Measurements from ENCODE around the gene GAB4.
"Not testable (repeated sequence)": the region's sequence is repeated elsewhere in the genome, so short reads cannot be mapped to it uniquely, and the experiment has no call there.

Gene GAB4, protein sequence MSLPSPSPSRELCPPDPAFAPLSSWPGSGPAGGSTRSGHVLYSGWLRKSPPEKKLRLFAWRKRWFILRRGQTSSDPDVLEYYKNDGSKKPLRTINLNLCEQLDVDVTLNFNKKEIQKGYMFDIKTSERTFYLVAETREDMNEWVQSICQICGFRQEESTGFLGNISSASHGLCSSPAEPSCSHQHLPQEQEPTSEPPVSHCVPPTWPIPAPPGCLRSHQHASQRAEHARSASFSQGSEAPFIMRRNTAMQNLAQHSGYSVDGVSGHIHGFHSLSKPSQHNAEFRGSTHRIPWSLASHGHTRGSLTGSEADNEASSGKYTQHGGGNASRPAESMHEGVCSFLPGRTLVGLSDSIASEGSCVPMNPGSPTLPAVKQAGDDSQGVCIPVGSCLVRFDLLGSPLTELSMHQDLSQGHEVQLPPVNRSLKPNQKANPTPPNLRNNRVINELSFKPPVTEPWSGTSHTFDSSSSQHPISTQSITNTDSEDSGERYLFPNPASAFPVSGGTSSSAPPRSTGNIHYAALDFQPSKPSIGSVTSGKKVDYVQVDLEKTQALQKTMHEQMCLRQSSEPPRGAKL

DNA sequence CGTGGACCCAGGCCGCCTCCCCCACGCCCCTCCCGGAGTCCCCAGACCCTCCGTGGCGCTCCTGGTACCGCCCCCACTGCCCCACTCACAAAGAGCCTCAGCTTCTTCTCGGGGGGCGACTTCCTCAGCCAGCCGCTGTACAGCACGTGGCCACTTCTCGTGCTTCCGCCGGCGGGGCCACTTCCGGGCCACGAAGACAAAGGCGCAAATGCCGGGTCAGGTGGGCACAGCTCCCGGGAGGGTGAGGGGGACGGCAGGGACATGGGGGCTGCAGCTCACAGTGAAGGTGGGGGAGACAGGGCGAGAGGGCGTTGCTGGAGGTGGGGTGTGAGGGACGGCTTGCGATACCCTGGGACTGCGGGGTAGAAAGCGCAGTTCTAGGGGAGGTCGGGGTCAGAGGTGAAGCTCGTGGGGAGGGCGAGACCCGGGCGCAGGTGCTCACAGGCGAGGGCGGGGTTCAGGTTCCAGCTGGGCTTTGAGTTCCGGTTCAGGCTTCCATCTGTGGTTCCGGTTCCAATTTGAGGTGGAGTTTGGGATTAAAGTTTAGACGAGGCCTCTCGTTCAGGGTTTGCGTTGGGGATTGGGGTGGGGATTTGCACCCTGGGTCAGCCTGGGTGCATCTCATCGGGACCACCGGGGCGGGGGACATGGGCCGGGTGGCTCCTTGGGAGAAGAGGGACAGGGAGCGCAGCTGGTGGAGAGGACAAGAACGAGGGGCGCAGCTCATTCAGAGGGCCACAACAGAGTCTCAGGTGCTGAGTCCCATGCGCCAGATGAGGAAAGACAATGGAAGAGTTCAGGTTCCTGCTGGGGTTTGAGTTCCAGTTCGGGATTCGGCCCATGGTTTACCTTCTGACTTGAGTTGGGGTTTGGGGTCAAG lies at the start of gene GAB4:
TSS of gene GAB4 (minus strand) at position 371 of the 880 bp plus-strand sequence. CDS start at position 263, 108 bp downstream.
- Mint-ChIP-seq H3K4me3 (no peak within 1 kb of the TSS), H3K9me3 (peaks cover 13% of the 10 kb centered on the region), H3K4me1 (no peaks in the 10 kb centered on the region), H3K27me3 (peaks cover 91% of the 10 kb centered on the region), H3K36me3 (ENCODE audit: insufficient read depth) (no peaks in the 10 kb centered on the region), H3K27ac (ENCODE audit: low read depth) (no peak within 1 kb of the TSS)
- no peak for DNase-seq (ENCODE audit: low spot score in 2 of 2)
- ATAC-seq (replicated peaks; ENCODE audit: extremely low read depth, poor library complexity, severe bottlenecking): no peak

DNA sequence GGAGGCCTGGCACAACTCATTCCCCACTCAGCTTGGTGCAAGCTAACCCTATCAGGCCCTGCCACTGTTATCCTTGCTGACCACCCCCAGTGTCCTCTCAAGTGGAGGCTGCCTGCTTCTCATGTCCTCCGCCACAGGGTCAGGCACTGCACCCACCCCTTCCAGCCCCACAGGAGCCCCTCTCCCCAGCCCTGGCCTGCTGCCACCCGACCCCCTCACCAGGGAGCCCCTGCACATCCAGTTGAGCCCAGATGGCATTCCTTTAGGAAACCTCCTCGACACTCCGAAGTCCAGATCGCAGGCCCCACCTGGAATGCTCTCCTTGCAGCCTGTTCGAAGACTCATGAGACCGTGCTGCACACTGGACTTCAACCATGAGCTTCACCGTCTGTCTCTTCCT lies 48.8 kb upstream of the GAB4 start:
- ATAC-seq (replicated peaks; ENCODE audit: extremely low read depth, poor library complexity, severe bottlenecking) (no peak), DNase-seq (ENCODE audit: low spot score in 2 of 2) (no peak)
- H3K9me3 Mint-ChIP-seq: no peaks in the 10 kb centered on the region
- H3K27ac Mint-ChIP-seq (ENCODE audit: low read depth): no peak overlapping the region
- H3K36me3 Mint-ChIP-seq (ENCODE audit: insufficient read depth): no peaks in the 10 kb centered on the region
- H3K4me1 Mint-ChIP-seq: peaks cover 4% of the 10 kb centered on the region
- H3K4me3 Mint-ChIP-seq: no peak overlapping the region
- peaks cover 35% of the 10 kb centered on the region for H3K27me3 Mint-ChIP-seq

DNA sequence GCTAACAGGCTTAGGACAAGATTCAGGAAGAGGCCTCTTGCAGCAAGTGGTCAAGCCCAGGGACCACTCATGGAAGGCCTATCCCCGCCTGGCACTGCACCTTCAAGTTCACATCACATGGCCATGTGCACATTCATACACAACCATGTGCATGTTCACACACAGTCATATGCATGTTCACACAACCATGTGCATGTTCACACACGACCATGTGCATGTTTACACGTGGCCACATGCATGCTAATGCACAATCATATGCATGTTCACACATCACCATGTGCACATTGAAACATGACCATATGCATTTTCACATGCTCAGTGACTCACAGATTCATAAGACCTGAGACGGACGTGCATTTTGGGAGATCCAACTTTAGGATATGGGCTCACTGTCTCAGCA lies 48.0 kb upstream of the GAB4 start:
- Mint-ChIP-seq H3K36me3 (ENCODE audit: insufficient read depth) (no peaks in the 10 kb centered on the region), H3K27me3 (peaks cover 27% of the 10 kb centered on the region), H3K9me3 (no peaks in the 10 kb centered on the region), H3K4me3 (no peak overlapping the region), H3K4me1 (peaks cover 4% of the 10 kb centered on the region), H3K27ac (ENCODE audit: low read depth) (no peak overlapping the region)
- ATAC-seq (replicated peaks; ENCODE audit: extremely low read depth, poor library complexity, severe bottlenecking) (no peak), DNase-seq (ENCODE audit: low spot score in 2 of 2) (no peak)

DNA sequence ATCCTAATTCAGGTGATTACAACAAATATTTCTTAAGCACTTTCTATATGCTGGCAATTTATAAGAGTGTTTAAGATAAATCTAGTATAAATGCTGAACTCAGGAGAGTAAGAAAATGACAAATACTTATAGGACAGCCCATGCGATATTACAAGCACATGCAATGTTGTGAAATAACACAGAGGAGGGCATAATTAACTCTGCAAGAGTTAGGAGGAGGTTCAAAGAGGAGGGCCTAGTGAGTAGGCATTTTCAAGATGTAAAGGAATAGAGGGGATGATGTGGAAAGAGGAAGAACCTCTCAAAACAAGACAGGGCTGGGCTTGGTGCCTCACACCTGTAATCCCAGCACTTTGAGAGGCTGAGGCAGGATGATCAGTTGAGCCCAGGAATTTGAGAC lies 39.6 kb upstream of the GAB4 start:
- H3K27ac Mint-ChIP-seq (ENCODE audit: low read depth): no peak overlapping the region

DNA sequence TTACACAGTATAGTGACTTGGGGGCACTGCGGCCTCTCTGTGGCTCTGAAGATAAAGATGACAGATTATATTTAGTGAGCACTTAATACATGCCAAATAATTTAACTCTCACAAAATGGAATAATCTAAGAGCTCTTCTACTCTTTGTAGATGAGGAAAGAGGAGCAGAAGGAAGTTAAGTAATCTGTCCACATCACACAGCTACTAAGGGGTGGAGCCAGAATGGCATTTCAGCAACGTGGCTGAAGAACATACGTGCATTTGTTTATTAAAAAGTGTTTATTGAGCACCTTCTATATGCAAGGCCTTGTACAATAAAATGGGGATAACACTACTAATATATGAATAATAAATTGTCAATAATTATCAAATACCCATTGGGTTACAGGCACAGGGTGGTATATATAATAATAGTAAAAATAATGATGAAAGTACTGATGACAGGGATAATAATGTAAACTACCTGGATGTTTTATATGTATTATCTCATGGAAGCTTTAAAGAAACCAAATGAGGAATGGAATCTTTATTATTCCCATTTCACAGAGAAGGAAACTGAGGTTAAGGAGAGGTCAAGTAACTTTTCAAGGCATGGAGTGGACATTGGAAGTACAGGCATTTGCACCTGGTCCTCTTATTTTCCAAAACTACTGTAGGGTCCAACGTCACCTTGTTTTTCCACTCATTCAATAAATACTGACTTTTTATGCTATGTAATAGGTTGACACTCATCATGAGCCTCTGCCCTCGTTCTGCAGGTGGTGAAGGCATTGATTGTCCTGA lies 38.7 kb upstream of the GAB4 start:
- Mint-ChIP-seq H3K9me3 (no peaks in the 10 kb centered on the region), H3K4me1 (no peaks in the 10 kb centered on the region), H3K36me3 (ENCODE audit: insufficient read depth) (no peaks in the 10 kb centered on the region), H3K4me3 (no peak overlapping the region), H3K27ac (ENCODE audit: low read depth) (no peak overlapping the region), H3K27me3 (peaks cover 21% of the 10 kb centered on the region)
- ATAC-seq (replicated peaks; ENCODE audit: extremely low read depth, poor library complexity, severe bottlenecking) (no peak), DNase-seq (ENCODE audit: low spot score in 2 of 2) (no peak)

More for the DNA sequence above, 39.6 kb upstream of the GAB4 start:
- Mint-ChIP-seq H3K4me1 (no peaks in the 10 kb centered on the region), H3K9me3 (no peaks in the 10 kb centered on the region), H3K27me3 (peaks cover 12% of the 10 kb centered on the region), H3K4me3 (no peak overlapping the region), H3K36me3 (ENCODE audit: insufficient read depth) (no peaks in the 10 kb centered on the region)
- no peak for ATAC-seq (replicated peaks; ENCODE audit: extremely low read depth, poor library complexity, severe bottlenecking)
- no peak for DNase-seq (ENCODE audit: low spot score in 2 of 2)

DNA sequence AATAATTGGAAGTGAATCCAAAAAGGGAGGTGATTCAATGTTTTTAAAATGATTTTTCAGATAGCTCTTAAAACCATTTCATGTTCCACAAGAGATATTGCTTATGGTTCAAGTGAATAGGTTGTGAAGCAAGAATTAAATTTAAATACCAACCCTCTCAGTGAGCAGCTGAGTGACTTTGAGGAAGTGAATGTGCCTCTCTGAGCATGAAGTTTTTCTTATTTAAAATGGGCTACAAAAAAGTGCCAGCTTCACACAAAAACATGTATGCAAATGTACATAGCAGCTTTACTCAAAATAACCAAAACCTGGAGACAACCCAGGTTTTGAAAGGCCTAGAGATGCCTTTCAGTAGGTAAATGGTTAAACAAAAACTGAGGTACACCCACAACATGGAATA lies 35.5 kb upstream of the GAB4 start:
- no peak for DNase-seq (ENCODE audit: low spot score in 2 of 2)
- Mint-ChIP-seq H3K4me3 (no peak overlapping the region), H3K36me3 (ENCODE audit: insufficient read depth) (no peaks in the 10 kb centered on the region), H3K9me3 (no peaks in the 10 kb centered on the region), H3K27me3 (peaks cover 25% of the 10 kb centered on the region), H3K27ac (ENCODE audit: low read depth) (no peak overlapping the region), H3K4me1 (no peaks in the 10 kb centered on the region)
- ATAC-seq (replicated peaks; ENCODE audit: extremely low read depth, poor library complexity, severe bottlenecking): no peak

DNA sequence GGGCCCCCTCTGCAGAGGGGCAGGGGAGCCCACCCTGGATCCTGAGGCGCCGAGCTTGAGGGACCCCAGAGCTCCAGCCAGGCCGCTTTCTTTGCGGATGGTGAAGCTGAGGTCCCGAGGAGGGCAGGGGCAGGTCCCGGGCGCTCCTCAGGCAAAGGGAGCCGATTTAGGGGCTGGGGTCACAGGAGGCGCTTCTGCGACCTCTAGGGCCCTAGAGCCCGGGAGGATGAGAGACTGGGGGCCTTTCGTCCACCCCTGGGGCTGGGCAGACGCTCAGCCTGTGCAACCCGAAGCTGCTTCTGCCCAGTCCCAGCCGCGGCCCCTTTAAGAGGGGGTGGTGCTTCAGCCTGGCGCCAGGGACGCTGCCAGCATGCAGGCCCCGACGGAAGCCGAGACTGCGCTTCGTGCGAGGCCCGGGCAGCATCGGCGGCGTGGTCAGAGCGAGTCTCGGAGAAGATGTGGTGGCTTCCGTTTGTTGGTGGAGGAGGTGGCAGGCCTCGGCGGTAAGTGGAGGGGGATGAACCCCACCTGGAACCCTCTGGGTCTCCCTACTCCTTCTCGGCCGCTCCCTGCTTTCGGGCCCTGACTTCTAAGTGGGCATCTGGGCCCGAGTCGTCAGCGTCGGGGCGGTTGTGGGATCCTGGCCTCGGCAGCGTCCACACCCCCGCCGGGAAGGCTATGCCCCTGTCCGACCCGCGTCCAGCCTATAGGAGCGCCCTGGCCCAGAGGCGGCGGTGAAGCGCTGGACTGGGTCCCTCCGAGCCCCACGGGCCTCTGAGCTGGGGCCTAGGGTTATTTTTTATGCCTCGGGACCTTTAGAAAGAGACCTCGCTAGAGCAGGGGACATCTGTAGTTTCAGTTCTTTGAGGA lies 29.1 kb upstream of the GAB4 start:
- H3K27ac Mint-ChIP-seq (ENCODE audit: low read depth); H3K4me1 Mint-ChIP-seq; H3K9me3 Mint-ChIP-seq; H3K36me3 Mint-ChIP-seq (ENCODE audit: insufficient read depth); DNase-seq (ENCODE audit: low spot score in 2 of 2): not testable (repeated sequence)
- Mint-ChIP-seq H3K4me3 (peak overlapping the region; percentile 54), H3K27me3 (peaks cover 31% of the 10 kb centered on the region)
- ATAC-seq (replicated peaks; ENCODE audit: extremely low read depth, poor library complexity, severe bottlenecking): peak; percentile 78

DNA sequence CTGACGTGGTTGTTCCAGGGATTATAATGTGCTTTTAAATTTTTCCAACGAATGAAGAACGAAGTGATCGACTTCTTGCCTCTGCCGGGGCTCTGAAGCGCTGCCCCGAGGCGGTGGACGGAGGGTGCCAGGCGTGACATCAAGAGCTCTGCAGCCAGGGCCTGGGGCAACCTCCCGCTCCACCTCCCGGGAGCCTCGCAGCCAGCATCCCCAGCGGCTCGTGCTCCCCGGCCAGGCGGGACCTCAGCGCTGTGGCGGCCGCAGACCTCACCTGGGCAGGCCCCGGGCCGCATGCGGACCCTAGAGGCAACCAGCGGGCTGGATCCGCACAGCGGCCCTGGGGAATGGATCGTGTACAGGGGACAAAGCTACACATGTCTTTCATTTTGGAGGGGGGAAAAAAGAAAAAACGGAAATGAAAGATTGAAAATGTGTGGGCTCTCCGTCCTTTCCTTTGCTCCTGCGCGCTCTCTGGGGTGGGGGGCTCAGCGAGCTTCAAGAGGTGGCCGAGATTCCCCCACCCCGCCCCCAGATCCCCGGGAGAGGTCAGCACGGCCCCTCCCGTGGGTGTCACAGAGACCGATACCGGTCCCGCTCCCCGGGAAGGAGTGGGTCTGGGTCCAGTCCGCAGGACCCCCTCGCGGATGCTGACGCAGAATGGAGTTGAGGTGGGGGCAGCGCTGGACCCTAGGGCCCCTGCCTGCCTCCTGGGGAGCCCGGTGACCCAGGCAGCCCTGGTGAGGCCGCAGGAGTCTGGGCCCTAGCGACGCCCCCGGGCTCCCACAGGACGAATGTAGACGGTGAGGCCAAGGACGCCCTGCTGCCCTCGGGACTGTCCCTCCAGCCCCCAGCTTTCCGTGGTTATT lies 28.2 kb upstream of the GAB4 start:
- peak overlapping the region; percentile 37 for H3K4me3 Mint-ChIP-seq
- ATAC-seq (replicated peaks; ENCODE audit: extremely low read depth, poor library complexity, severe bottlenecking): peak; percentile 45
- not testable (repeated sequence) for H3K27ac Mint-ChIP-seq (ENCODE audit: low read depth); H3K36me3 Mint-ChIP-seq (ENCODE audit: insufficient read depth); H3K9me3 Mint-ChIP-seq; H3K4me1 Mint-ChIP-seq; DNase-seq (ENCODE audit: low spot score in 2 of 2)
- H3K27me3 Mint-ChIP-seq: peaks cover 23% of the 10 kb centered on the region

DNA sequence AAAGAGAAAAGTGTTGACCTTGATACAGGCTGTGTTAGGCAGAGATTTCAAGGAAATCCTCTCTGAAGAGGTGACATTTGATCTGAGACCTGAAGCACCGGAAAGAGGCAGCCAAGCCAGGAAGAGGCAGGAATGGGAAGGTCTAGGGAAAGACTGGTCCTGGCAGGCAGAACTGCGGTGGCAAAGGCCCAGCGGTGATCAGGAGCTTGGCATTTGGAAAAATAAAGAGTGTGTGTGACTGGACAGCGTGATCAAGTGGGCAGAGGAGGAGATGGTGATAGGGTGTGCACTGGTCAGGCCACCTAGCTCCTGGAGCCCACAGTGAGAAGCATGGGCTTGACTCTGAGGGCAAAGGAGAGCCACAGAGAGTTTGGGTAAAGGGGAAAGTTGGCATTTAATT lies 27.2 kb upstream of the GAB4 start:
- DNase-seq (ENCODE audit: low spot score in 2 of 2): no peak
- ATAC-seq (replicated peaks; ENCODE audit: extremely low read depth, poor library complexity, severe bottlenecking): no peak
- peaks cover 22% of the 10 kb centered on the region for H3K27me3 Mint-ChIP-seq
- H3K4me3 Mint-ChIP-seq: peak overlapping the region; percentile 37
- H3K36me3 Mint-ChIP-seq (ENCODE audit: insufficient read depth): no peaks in the 10 kb centered on the region
- no peak overlapping the region for H3K27ac Mint-ChIP-seq (ENCODE audit: low read depth)
- H3K4me1 Mint-ChIP-seq: no peaks in the 10 kb centered on the region
- no peaks in the 10 kb centered on the region for H3K9me3 Mint-ChIP-seq

DNA sequence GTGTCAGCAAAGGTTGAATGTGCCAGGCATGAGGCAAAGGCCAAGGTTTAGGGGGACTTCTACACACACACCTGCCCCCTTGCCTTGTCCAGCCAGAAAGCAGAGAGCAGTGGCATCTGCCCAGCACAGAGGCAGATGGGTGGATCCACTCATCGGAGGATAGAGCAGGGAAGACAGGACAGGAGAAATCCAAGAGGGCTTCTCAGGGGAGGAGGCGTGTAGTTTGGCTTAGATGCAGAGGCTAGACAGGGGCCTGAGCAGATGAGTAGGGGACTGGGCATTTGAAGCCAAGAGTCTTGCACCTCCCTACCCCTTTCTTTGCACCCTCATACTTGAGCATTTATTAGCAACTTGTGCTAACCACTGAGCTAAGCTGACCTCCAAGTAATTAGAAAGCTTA lies 26.5 kb upstream of the GAB4 start:
- not testable (repeated sequence) for H3K27ac Mint-ChIP-seq (ENCODE audit: low read depth); DNase-seq (ENCODE audit: low spot score in 2 of 2); H3K4me1 Mint-ChIP-seq; H3K4me3 Mint-ChIP-seq; H3K9me3 Mint-ChIP-seq; H3K36me3 Mint-ChIP-seq (ENCODE audit: insufficient read depth); ATAC-seq (replicated peaks; ENCODE audit: extremely low read depth, poor library complexity, severe bottlenecking)
- peaks cover 22% of the 10 kb centered on the region for H3K27me3 Mint-ChIP-seq

DNA sequence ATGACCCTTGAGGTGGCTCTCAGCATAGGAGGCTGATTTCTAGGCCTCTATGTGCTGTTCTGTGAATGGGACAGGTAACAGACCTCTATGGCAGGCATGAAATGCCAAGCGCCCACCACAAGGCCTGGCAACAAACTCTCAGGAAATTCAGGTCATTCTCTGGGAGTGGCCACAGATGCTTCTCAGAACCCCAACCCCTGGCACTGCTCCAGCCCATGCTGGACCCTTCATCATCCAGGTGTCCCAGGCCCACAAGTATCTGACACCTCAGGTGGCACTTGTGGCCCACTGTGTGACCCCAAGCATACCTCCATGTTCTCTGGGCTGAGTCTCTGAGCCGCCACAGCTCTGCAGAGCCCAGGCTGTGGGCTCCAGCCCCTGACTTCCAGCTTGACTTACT lies 24.3 kb upstream of the GAB4 start:
- not testable (repeated sequence) for H3K4me3 Mint-ChIP-seq; DNase-seq (ENCODE audit: low spot score in 2 of 2); H3K4me1 Mint-ChIP-seq; H3K36me3 Mint-ChIP-seq (ENCODE audit: insufficient read depth); H3K9me3 Mint-ChIP-seq; H3K27ac Mint-ChIP-seq (ENCODE audit: low read depth); ATAC-seq (replicated peaks; ENCODE audit: extremely low read depth, poor library complexity, severe bottlenecking)
- peaks cover 33% of the 10 kb centered on the region for H3K27me3 Mint-ChIP-seq
